ENCODE results near the gene OSMR. TPM values are rescaled to one million over a fixed set of nuclear protein-coding genes. Genes with fewer than 3 reads are reported as not detected.

OSMR gene
- total RNA-seq, 1 donor from 2014 or later, result 66.9 TPM

Other genes starting within 250 kb of the OSMR start
- gene RICTOR, start 228.4 kb downstream of the OSMR start, total RNA-seq (ENCODE audit: insufficient read depth, low replicate concordance), result 97.7 TPM

Measured in umbilical cord (tissue), 1 donor.